T-helper 1 cell (primary cell): ENCODE measurements around the gene DHFR.
"Not testable (repeated sequence)": the region's sequence is repeated elsewhere in the genome, so short reads cannot be mapped to it uniquely, and the experiment has no call there.

ENCODE experiments used
- DNase-seq, 5 donors: peaks; one replicate each; pipeline ENCODE4 v3.0.0-alpha.2; 2012 to 2020

The DHFR gene

GRCh38 chr5:80592105-80592504 lies 62.7 kb downstream of the DHFR start:
- no peak for DNase-seq

GRCh38 chr5:80591352-80591751 lies 63.4 kb downstream of the DHFR start:
- DNase-seq = no peak

- DNase-seq = no peak
Observed at GRCh38 chr5:80590766-80591165, 64.0 kb downstream of the DHFR start.

GRCh38 chr5:80588858-80589540 lies 65.8 kb downstream of the DHFR start:
- DNase-seq = no peak

DNA sequence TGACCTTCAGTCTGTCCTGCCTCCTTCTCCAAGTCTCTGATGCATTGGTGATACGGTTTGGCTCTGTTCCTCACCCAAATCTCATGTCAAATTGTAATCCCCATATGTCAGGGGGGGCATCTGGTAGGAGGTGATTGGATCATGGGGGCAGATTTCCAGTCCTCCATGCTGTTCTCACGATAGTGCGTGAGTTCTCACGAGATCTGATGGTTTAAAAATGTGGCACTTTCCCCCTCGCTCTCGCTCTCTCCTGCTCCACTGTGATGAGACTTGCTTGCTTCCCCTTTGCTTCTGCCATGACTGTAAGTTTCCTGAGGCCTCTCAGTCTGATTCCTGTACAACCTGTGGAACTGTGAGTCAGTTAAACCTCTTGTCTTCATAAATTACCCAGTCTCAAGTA lies 70.0 kb downstream of the DHFR start:
- no peak for DNase-seq

DNA sequence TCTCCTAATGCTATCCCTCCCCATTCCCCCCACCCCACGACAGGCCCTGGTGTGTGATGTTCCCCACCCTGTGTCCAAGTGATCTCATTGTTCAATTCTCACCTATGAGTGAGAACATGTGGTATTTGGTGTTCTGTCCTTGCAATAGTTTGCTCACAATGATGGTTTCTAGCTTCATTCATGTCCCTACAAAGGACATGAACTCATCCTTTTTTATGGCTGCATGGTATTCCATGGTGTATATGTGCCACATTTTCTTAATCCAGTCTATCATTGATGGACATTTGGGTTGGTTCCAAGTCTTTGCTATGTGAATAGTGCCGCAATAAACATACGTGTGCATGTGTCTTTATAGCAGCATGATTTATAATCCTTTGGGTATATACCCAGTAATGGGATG lies 74.5 kb downstream of the DHFR start:
- not testable (repeated sequence) for DNase-seq

- no peak for DNase-seq
Observed at GRCh38 chr5:80579050-80579449, 75.7 kb downstream of the DHFR start.

GRCh38 chr5:80577707-80578106 lies 77.1 kb downstream of the DHFR start:
- no peak for DNase-seq

DNA sequence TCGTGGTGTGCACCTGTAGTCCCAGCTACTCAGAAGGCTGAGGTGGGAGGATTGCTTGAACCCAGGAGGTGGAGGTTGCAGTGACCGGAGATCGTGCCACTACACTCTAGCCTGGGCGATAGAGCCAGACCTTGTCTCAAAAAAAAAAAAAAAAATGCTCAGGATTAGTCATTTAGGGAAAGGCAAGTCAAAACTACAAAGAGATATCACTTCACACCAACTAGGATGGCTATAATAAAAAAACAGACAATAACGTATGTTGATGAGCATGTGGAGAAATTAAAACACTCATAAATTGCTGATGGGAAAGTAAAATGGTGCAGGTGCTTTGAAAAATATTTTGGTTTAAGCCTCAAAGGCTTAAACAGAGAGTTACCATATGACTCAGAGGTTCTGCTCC lies 78.4 kb downstream of the DHFR start:
- no peak for DNase-seq
